ENCODE results near the gene P2RX4. TPM values are rescaled to one million over a fixed set of nuclear protein-coding genes. Genes with fewer than 3 reads are reported as not detected.

Gene P2RX4
- total and polyA plus RNA-seq, 2 of the 13 experiments (the other 11 are each of a cell fraction or from before 2014, with no cell fraction given), result 13.8 to 30.8 TPM

- TF ChIP-seq, protein P1, sequence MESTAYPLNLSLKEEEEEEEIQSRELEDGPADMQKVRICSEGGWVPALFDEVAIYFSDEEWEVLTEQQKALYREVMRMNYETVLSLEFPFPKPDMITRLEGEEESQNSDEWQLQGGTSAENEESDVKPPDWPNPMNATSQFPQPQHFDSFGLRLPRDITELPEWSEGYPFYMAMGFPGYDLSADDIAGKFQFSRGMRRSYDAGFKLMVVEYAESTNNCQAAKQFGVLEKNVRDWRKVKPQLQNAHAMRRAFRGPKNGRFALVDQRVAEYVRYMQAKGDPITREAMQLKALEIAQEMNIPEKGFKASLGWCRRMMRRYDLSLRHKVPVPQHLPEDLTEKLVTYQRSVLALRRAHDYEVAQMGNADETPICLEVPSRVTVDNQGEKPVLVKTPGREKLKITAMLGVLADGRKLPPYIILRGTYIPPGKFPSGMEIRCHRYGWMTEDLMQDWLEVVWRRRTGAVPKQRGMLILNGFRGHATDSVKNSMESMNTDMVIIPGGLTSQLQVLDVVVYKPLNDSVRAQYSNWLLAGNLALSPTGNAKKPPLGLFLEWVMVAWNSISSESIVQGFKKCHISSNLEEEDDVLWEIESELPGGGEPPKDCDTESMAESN (CRISPR knock-in tag; conservative IDR thresholded peaks at IDR 0.05), result peak; percentile 87
- TF ChIP-seq RBFOX2 (IDR thresholded peaks at IDR 0.05; ENCODE audit: low read depth, low read length) (peak; percentile 95), AFF4 (CRISPR knock-in tag; IDR thresholded peaks at IDR 0.05) (no peak), ZNF850 (CRISPR knock-in tag; conservative IDR thresholded peaks at IDR 0.05) (no peak), TBL1XR1 (IDR thresholded peaks at IDR 0.05; ENCODE audit: borderline replicate concordance, low read length, partially characterized antibody) (no peak), RBM22 (optimal IDR thresholded peaks at IDR 0.05; ENCODE audit: low read length) (no peak), GLMP (CRISPR knock-in tag; IDR thresholded peaks at IDR 0.05; ENCODE audit: borderline replicate concordance) (no peak), CENPX (CRISPR knock-in tag; IDR thresholded peaks at IDR 0.05) (no peak), ZXDC (CRISPR knock-in tag; IDR thresholded peaks at IDR 0.05) (no peak), AGO2 (optimal IDR thresholded peaks at IDR 0.05; ENCODE audit: low read depth, low read length) (no peak), STAG1 (CRISPR knock-in tag; IDR thresholded peaks at IDR 0.05) (peak; percentile 47), ZNF564 (CRISPR knock-in tag; IDR thresholded peaks at IDR 0.05) (peak; percentile 77; the same call in 1 of the 2 replicates), ISX (CRISPR knock-in tag; conservative IDR thresholded peaks at IDR 0.05) (peak; percentile 89; the same call in 1 of the 2 replicates), GLI4 (CRISPR knock-in tag; IDR thresholded peaks at IDR 0.05; ENCODE audit: borderline replicate concordance) (peak; percentile 48; the same call in 1 of the 2 replicates), ZBTB10 (CRISPR knock-in tag; IDR thresholded peaks at IDR 0.05; ENCODE audit: borderline replicate concordance) (no peak)
These were observed at the start of gene P2RX4 (continued) for GRCh38 chr12:121209624-121210572.
